ENCODE measurements around the gene APOC3.
A peak's percentile ranks its signal among the peaks of the same experiment; 100 is the strongest.

The APOC3 gene

DNA sequence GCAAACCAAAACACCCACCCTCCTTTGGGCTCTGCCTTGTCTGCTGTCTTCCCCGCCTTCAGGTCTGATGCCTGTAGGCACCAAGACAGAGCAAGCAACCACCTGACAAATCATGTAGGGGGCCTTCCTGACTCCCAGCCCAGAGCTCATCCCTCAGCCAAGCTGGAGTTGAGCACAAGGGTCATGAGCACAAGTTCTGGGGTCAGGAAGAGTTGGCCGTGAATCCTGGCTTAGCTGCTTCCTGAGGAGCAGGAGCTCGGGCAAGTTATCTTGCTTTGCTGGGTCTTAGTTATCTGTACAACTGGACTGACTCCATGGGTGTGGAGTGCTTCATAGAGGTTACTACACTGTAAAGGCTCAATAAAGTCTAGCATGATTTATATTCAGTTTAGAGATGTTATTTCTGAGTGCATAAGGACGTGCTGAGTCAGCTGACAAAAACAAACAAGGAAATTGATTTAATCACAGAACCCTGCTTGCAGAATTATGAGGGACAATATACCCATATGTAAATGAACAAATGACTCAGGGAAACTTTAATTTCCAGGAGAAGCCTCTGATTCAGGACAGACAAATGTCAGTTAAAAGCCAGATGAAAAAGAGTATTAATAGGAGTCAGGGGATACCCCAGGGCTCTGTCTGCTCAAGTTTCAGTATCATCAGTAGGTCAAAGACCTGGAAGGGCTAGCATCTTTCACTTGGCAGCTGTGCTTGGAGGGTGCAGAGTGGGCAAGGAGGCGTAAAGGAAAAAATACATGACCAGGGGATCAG, 22.7 kb downstream of the APOC3 start:
- no peak for DNase-seq

DNA sequence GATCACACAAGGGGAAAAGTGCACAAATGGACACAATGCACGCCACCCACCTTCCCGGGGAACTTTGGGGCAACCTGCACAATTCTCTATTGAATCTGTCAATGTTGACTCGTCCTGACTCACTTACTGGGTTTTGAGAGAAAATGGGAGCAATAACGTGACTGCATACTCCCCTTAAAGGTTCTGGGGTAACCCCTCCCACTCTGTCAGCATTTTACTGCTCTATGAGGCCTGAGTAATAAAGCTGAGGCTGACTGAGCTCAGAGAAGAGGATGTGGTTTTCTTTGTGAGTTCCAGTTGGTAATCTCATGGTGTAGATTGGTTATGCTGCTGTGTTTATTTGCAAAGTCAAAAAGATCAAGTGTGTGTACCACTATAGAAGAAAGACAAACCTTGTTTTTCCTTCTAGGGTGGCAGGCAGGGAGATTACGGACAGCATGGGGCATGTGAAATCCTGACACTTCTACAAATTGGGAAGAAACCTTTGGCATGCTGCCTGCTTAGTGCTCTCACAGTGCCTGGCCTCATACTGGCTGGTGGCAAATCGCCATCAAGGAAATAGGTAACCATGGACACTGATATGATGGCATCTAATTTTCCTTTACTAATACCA, 23.9 kb downstream of the APOC3 start:
- peak; percentile 49 for DNase-seq

DNA sequence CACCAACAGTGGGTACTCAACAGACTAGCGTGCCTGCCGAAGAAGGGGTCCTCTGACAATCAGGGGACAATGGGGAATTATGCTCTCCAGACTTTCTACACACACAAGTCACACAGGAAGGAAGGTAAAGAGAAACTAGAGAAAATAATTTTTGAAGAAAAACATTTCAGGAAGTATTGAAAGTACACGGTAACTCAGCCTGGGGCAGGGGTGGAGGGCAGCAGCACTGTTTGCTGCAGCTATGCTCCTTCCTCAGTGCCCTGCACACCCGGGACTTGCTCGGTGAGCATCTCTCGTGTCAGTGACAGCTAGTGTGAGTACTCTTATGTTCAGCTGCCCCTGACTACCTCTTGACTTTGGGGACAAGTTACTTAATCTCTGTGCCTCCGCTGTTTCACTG, 25.7 kb downstream of the APOC3 start:
- DNase-seq = no peak

DNA sequence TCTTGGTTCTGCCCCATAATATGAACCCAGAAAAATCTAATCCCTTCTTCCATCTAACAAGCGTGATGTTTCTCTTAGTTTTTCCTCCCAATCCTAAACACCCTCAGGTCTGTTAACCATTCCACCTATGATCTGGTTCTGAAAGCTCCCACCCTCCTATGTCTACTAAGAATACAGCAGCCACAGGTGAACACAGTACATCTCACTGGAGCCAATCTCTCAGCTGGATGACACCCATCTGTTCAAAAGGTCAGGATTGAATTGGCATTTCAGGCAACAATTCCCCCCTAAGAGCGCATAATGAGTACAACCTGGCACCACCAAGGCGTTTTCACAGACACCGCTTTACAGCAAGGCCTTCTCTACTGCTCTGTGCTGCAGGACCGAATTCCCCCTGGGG, 26.7 kb downstream of the APOC3 start:
- no peak for DNase-seq

DNA sequence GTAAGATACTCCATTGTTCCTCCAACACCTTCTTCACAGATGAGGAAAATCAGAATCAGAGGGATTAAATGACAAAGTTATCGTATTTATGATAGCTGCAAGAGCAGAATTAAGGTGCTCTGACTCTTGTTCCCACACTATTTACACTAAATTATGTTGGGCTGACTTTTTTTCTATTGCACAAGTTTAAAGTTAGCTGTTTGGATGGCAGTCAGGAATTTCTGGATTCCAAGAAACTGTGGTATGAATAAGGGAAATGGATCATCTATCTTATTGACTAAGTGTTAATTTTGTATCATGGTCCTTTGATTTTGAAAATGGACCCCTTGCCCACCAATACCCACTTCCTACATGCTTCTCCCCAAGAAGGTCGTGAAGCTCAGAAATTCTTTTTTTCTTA, 27.6 kb downstream of the APOC3 start:
- DNase-seq = no peak

DNA sequence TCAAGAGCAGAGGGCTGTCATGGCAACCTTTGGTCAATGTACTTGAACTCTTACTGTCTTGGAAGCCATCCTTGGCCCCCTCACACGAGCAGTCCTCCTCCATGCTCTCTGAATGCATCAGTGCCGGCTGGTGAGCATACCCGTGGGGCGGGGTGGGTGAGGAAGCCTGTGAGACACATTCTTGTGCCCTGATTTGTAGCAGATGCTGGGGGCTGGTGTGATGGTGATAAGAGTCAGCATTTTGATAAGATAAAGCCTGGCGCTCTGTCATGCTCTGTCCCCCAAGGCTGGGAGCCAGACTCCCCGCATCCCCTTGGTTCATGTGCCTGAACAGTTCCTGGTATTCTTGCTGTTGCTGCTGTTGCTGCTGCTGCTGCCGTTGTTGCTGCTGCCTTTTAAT, 28.2 kb downstream of the APOC3 start:
- DNase-seq = no peak

DNA sequence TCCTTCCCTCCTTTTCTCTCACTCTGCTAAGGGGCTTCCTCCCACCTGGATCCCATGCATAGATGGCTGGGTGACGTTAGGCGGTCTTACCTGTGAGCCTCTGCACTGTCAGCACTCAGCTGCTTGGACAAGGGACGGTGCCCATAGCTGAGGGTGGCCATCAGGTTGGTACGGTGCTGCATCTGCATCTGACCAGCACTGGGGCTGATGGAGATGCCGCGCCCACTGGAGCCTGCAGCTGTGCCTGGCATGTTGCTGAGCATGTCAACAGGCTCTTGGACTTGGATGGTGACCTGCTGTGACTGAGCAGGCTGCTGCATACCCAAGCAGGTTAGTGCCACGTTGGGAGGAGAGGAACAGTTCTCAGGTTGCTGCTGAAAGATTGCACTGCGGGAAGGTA, 29.5 kb downstream of the APOC3 start:
- no peak for DNase-seq

DNA sequence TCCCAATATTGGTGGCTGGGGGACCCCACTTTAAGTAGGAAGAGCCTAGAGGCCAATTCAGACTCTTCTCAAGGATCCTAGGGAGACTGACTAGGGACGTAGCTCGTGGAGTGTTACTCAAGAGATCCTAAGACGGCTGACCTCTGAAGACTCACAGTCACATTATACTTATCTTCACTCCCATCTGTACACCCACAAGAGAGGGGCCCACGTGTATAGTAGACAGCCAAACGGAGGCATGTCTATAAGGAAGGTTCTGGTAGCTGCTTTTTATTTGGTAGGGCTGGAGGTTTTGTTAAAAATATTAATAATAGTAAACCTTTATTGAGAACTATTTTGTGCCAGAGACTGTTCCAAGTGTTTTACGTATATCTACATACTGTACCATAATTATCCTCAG, 30.6 kb downstream of the APOC3 start:
- no peak for DNase-seq

DNA sequence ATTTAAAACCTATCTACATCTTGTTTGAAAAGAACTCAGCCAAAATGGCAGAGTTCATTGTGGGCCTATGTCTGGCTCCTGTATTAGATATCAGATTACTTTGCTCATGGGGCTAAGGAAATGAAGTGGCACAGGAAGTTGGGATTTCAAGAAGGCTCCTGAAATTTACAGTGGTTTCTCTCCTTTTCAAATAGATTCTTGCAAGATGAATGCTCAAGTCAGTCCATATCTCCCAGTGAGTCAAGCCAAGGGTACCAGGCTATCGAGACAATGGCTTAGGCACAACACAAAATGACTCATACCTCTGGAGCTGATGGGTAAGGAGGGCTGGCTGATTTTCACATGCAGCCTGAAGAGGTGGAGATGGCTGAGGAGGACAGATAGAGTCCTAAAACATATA, 31.8 kb downstream of the APOC3 start:
- no peak for DNase-seq

DNA sequence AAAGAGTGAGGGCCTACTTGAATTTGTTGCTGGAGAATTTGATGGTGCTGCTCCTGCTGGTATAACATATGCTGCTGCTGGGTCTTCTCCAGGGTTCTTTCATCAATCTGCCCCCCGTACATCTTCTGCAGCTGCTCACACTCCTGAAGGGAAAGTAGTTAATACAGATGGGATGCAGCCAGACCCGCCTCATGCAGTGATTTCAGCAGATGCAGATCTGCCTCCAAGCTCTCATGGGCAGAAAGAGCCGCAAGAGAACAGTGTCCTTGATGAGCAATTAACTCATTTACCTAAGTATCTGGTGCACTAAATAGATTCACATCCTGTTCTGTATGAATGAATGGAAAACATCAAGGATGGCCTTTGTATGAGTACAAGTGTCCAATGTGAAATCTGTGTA, 32.5 kb downstream of the APOC3 start:
- no peak for DNase-seq

DNA sequence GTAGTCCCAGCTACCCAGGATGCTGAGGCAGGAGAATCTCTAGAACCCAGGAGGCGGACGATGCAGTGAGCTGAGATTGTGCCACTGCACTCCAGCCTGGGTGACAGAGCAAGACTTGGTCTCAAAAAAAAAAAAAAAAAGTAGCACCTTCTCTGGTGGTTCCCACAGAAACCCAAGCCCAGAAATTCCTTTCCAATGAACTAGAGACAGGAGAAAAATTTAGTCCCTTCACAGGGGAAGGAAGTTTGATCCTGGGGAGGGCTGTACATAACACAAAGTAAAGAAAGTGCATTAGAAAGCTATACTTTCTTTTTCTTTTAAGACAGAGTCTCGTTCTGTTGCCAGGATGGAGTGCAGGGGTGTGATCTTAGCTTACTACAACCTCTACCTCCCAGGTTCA, 33.2 kb downstream of the APOC3 start:
- DNase-seq = no peak

DNA sequence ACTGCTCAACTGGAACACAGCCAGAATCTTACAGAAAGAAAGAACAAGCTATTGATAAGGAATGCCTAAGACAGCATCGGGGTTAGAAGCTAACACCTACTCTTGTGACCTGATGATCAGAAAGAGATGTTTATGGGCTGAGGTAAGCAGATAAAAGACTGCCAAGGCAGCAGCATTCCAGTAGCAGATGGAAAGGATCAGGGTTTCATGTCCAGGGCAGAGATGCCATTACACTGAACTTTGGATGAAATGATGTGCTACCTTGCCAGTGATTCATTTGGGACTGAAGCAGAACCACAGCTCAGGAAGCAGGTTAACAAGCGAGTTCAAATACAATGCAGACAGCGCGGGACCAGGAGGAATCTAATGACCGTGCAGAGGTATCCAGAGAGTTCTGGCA, 34.8 kb downstream of the APOC3 start:
- no peak for DNase-seq

DNA sequence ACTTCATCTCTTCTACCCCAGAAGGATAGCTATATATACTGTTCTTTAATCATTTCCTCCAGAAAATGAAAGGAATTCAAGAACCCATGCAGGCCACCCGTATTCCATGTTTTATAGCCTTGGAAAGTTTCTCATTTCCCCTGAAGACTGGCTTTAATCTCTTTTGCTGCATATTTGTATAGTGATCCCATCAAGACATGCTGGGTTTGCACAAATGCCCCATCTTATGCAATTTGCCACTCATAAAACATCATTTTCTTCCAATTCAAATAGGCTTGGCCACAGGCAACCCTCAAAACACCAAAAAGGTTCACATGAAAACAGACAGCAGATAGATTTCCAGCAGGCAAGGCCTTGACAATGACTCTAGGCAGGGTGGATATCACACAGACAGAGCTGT, 36.0 kb downstream of the APOC3 start:
- DNase-seq = no peak

DNA sequence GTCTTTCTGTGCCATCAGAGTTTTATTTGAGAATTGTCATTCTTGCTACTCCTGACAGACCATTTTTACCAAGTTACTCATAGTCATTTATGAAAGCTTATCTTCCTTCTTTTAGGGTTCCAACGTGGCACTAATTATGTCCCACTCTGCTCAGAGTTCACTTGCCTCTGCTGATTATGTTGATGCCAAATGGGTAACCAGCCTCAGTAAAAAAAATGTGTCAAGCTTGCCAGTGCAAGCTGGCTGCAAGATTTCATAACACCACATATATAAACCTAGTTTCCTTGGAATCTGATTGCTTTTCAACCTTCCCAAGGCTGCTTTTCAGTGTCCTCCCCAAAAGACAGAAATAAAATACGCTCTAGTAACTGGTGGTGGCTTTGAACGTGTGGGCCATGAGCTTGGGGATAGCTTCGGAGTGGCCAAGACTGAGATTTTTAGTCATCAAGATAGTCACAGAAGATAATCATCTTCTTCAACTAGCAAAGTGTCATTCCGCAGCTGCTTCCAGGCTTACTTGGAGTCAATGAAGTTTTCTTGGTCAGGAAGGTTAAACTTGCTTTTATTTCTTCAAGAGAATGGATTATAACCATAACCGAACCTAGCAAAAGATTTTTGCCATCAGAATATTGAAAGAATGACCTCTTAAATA, 37.2 kb downstream of the APOC3 start:
- no peak for DNase-seq

DNA sequence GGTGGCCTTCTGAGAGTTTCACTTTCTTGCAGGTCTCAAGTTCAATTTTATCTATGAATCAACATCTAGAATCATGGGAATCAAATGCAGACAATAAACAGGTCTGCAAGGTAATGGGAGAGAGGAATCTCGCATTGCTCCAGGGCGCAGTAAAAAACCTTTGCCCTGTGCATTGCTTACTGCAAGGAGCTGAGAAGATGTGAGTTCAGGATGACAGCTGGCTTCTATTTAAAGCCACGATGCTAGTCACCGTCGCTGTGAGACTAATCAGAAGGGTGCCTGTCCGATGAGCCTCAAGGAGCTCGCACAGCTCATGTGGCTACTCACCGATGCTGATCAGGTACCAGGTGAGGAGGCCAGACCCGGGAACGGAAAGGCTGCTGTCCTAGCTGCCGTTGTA, 37.9 kb downstream of the APOC3 start:
- no peak for DNase-seq

DNA sequence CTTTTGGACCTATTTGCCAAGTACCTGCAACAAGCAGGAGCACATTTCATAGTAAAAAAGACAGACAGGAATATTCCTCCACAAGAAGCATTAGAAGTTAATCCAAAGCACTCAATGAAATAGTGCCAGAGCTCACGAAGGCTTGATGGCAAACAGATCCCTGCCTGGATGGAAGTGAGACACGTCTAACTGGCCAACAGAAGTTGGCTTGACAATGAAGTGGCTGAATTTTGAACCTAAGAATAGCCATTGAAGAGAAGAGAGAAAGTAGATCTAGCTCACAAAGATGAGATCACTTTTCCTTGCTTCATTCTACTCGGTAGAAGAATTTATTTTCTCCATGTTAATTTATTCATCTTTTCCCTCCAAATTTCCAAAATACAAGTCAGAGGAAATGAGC, 38.4 kb downstream of the APOC3 start:
- no peak for DNase-seq

DNA sequence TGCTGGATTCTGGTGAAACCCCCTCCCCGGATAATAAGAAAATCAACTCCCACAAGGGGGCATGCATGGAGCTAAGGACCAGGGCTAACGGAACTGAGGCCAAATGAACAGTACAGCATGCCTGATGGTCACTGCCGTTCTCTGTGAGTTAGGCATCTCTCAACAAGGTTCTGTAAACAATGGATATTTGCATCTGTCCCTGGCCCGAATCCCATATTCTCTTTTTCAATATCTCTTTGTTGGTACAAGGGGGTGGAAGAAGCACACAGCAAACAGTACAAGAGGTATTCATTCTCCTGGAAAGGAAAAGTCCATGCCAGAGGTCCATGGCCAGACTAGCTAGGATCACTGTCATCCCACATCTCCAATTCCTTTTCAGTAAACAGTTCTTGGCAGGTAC, 39.9 kb downstream of the APOC3 start:
- DNase-seq = no peak

DNA sequence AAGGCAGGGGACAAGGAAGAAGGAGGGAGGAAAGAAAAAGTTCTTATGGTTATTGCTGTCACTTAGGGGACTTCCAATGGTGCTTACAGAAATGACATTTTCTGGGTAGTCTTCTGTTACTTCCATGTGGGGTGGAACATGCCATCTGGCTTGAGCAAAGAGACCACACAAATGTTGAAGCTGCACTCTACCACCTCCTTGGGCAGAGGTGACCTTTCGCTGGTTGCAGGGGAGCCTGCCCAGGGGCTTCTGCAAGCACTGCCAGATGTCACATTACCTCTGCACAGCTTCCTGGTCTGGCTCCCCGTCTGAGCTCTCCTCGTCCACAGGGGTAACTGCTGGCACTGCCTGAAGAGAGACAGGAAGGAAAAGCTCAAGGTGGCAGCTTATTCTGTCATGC, 40.3 kb downstream of the APOC3 start:
- no peak for DNase-seq

DNA sequence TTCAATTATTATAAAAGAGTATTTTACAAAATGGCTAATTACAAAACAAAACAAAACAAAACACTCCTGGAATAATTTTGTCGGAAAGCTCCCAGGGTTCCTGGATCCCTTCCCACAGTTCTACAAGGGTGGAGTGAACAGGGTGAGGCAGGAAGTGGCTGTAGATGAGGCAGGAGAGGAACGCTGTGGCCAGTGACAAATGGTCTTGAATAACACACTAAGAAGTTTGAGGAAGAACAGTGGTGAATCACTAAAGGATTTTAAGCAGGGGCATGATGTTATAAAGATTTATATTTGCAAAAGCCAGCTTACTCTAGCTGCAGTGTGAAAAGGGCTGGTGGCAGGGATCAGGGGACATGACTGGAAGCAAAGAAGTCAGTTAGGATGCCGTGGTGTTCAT, 41.5 kb downstream of the APOC3 start:
- DNase-seq = no peak

DNA sequence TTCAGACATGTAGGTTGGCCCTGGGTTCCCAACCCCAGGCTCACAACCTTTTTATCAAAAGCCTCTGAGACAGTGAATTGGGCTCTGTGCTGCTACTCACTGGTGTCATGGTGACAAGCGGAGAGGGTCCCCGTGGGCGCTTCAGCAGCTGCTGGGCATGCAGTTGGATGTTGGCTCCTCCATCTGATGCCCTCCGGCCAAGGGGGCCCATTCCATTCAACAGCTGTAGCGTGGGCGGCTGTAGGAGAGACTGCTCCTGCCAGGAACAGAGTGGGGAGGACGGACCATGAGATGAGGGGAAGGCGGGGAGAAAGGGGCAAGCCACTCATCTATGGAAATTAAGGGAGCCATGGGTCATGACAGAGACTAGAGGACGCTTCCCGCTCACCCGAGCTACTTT, 43.7 kb downstream of the APOC3 start:
- no peak for DNase-seq

DNA sequence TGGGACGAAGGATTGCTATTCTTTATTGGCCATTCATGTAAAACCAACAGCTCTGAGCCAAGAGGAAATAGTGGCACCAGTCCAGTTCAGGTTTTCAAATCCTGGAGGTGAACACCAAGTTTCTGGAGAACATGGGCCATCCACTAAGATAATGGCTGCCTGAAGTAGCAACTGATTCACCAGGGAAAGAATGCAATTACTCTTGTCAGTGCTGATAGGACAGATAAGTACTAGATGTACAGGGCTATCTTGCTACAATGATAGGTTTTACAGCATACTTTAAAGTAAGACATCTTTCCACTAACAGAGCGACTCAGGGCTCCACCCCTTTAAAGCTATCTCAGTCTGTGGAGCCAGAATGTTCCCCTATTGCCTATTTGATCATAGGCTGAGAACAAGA, 44.5 kb downstream of the APOC3 start:
- no peak for DNase-seq

DNA sequence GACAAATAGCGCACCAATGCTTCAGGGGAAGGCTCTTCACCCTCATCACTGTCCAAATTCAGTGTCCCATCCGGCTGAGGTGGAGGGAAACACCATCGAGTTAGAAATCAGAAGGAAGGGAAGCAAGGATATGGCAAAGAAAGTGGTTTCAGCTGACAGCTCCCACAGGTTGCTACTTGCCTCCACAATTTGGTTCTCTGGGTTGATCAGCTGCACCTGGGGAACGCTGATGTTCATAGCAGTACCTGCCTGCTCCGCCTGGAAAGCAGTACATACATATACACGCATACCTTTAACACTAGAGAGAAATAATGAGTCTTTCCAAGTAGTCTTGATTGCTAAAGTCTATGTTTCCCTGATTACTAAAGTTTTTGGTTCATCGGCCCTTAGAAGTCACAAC, 45.5 kb downstream of the APOC3 start:
- DNase-seq = no peak

DNA sequence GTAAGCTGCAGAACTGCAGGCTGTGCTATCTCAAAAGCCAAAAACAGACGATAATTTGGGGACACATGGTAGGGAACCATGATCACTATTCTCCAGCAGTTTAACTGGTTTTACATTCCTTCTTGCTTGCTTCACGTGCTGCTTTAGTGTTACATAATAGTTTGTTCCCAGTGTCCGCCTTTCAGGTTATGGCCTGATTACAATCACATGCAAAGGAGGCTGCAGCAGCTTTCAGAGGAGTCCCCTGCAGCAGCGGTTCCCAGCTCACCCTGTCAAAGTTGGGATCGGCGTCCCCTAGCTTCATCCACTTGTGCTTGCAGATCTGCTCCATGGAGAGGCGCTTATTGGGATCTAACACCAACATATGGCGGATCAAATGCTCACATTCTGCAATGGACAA, 46.9 kb downstream of the APOC3 start:
- DNase-seq = no peak

DNA sequence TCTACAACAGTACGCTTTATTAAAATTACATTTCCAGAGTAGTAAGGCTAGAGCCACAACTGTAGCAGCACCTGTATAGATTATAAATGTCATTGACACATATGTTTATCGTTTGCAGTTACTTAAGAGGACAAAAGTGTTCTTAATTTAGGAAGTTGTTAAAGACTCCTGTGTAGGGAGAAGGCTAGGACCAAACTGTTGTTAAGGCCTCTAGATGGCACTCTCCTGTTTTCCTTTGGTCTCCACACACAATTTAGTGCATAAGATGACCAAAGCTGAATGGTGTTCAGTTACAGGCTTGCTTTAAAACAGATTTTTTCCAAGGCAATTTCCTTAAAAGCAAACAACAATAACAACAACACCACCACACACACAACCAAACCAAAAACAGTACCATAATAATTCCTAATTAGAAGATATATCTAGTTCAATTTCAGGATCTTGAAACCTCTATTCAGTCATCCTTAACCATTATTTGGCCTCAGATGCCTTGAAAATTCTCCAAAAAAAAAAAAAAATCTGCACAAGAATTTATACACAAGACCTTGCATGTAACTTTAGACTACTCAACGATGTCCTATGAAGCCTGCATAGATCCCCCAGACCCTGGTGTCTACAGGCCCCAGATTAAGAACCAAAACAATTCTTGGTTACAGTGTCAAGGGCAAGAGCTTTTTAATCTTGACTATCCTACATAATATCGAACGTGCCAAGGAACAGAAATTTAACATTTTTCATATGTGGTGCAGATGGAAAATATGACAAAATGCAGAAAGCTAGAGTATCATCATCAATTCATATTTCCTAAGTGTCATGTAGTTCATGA, 50.3 kb downstream of the APOC3 start:
- no peak for DNase-seq
